COR-L47 (cell line): Measurements from ENCODE around the gene TDRD7.

Experiments
- DNase-seq: peaks from one replicate; lab custom pipeline; 2025; lab: John Stamatoyannopoulos, UW

The TDRD7 gene

DNA sequence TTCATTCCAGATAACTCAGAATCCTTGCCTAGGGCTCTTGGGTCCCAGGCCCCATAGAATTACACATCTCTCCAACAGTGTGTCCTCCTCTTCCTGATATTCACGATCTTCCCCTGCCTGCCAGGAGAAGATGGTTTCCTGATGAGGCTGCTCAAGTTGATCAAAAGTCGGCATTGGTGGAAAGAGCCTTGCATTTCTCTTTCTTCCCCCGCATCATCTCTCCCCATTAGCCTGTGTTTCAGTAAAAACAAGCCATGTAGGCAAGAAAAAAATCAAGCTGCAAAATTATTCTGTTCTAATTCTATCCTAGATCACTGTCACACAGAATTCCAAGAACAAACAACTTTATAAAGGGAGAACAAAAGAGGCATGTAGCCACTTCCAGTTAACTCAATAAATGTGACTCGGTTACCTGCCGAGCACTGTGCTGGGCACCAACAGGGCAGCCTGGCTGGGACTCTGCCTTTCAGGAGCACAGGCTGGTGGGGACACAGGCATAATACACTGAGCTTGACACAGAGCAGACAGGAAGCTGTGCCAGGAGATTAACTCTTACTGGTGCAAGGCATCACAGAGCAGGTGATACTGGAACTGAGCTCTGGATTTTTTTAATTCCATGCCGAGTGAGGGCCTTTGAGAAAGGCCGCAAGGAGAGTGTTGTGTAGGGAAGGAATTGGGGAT lies 115.1 kb downstream of the TDRD7 start:
- DNase-seq = no peak

- no peak for DNase-seq
Observed at GRCh38 chr9:97527626-97528528, 116.0 kb downstream of the TDRD7 start.

GRCh38 chr9:97528529-97529230 lies 116.8 kb downstream of the TDRD7 start:
- no peak for DNase-seq

- no peak for DNase-seq
Observed at GRCh38 chr9:97529363-97530076, 117.6 kb downstream of the TDRD7 start.

DNA sequence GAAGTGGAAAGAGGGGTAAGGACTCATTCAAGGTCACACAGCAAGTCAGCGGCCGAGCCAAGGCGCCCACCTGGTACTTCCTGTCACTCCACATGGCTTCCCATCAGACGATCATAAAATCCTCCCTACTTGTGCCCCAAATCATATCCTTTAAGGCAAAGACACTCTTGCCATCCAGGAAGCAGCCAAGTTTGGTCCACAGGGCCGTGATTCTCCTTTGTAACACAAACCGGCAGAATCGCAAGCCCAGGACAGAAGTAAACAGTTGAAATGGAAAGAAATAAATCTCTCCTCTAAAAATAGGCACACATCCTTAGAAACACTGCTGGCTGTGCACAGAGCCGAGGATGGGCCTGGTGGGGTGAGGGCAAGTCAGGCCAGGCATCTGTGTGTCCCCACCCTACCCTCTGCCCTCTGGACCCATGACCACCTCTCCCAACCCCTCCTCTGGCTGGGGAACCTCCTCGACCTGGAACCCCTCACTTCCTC lies 120.0 kb downstream of the TDRD7 start:
- no peak for DNase-seq

DNA sequence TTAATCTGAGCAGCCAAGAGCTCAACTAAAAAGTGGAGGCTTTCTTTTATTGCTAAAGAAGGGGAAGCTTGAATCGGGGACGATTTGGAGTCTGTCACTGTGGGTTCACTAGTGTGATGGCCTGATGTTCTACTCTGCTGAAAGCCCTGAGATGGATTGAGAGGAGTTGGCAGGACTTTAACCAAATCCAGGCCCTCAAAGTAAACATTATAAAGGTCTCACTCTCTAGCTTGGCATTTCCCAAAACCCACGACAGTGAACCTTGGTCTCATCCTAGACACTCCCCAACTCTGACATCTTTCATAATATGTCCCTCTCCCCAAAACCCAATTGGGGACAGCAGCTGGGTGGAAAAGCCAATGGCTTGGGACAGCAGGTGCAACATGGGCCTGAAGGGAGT lies 122.3 kb downstream of the TDRD7 start:
- no peak for DNase-seq

- DNase-seq = no peak
Observed at GRCh38 chr9:97534961-97535594, 123.2 kb downstream of the TDRD7 start.

DNA sequence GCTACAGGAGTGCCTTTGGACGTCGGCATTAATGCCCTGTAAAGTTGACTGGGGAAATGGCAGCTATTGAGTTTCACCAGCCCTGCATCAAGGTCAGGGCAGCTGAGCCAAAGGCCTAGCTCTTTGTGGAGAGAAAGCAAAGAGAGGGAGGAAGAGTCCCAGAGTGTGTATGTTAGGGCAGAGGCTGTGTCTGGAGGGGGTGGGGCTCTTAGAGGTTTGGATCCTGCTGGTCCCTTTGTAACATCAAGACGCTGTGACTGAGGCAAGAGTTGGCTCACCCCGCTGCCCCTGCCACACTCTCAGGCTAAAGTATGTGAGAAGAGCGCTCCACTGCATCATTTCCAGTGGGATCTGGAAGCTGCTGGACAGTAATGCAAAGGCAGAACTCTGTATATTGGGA lies 123.9 kb downstream of the TDRD7 start:
- DNase-seq = no peak

DNA sequence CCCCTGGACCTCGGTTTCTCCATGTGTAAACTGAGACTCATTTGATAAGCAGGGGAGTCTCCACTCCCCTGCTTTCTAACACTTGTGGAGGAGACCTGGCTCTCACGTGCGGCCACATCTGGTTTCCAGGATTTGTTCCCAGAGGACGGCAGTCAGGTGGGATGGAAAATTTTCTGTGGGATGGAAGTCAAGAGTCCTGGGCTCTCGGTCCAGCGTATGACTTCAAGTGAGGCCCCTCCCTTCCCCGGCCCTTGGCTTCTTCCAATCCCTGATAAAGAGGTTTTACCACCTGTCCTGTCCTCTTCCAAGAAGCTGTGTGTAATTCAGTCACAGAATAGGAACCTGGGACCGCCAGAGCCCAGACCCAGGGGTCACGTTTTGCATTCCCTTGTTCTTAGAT lies 124.6 kb downstream of the TDRD7 start:
- DNase-seq = no peak

- DNase-seq = peak; percentile 8
Observed at GRCh38 chr9:97543561-97543960, 131.7 kb downstream of the TDRD7 start.

DNA sequence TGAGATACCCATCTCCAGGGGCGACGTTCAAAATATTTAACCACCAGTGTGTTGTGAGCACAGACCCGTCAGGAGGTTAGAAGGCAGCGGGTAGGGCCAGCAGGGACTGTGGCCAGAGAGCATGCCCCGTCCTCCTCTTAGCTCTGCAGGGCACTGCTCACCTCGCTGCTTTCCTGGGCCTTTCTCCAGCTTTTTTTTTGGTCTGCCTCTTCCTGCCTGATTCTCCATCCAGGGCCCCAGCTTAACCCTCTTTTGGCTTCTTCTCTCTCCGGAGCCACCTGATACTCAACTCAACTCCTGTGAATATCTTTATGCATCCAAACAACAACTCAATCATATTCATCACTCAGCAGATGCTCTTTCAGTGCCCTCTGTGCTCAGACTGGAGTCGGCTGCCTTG lies 133.6 kb downstream of the TDRD7 start:
- DNase-seq = no peak
